ENCODE measurements around the gene TEX47.

The TEX47 gene

GRCh38 chr7:88746126-88746525 is 49.4 kb downstream of the TEX47 start:
- no peak for DNase-seq (ENCODE audit: low read depth)
